GM23248 (cell line): ENCODE data around the gene IFNLR1. TPM values are rescaled to one million over a fixed set of nuclear protein-coding genes. Genes with fewer than 3 reads are reported as not detected.

Source experiments
- DNase-seq: peaks from one replicate; pipeline ENCODE4 v3.0.0-alpha.2; 2015
- H2AFZ ChIP-seq: fragments of 200-600 bp; sonication (generic); 2 replicates; pipeline ENCODE4 v1.6.1; 2016; ENCODE audit warnings: antibody characterized with exemption
- H3F3A ChIP-seq: fragments of 200-600 bp; sonication (generic); 2 replicates; pipeline ENCODE4 v1.6.1; 2016; ENCODE audit warnings: mild to moderate bottlenecking, antibody characterized with exemption, mixed run types; ENCODE audit not compliant: insufficient read depth
- H3K27ac ChIP-seq: fragments of 200-600 bp; sonication (generic); 2 replicates; pipeline ENCODE4 v1.5.1; 2016; ENCODE audit warnings: mild to moderate bottlenecking
- H3K27me3 ChIP-seq: fragments of 200-600 bp; sonication (generic); replicated peaks from 2 replicates; pipeline ENCODE4 v1.6.1; 2016; ENCODE audit warnings: mild to moderate bottlenecking; ENCODE audit not compliant: insufficient read depth
- H3K36me3 ChIP-seq: fragments of 200-600 bp; sonication (generic); 2 replicates; pipeline ENCODE4 v1.6.1; 2016; ENCODE audit warnings: low read depth, mild to moderate bottlenecking
- H3K4me1 ChIP-seq: fragments of 200-600 bp; sonication (generic); 2 replicates; pipeline ENCODE4 v1.6.1; 2016; ENCODE audit warnings: mild to moderate bottlenecking; ENCODE audit not compliant: insufficient read depth
- H3K4me2 ChIP-seq: fragments of 200-600 bp; sonication (generic); one replicate; pipeline ENCODE4 v1.6.1; 2016; ENCODE audit warnings: mild to moderate bottlenecking; ENCODE audit not compliant: unreplicated experiment
- H3K4me3 ChIP-seq: fragments of 200-600 bp; sonication (generic); 2 replicates; pipeline ENCODE4 v1.5.1; 2016; ENCODE audit warnings: mild to moderate bottlenecking
- H3K79me2 ChIP-seq: fragments of 200-600 bp; sonication (generic); 2 replicates; pipeline ENCODE4 v1.6.1; 2016; ENCODE audit warnings: mild to moderate bottlenecking; ENCODE audit not compliant: insufficient read depth
- H3K9ac ChIP-seq: fragments of 200-600 bp; sonication (generic); 2 replicates; pipeline ENCODE4 v1.6.1; 2016; ENCODE audit warnings: mild to moderate bottlenecking
- H3K9me2 ChIP-seq: fragments of 200-600 bp; sonication (generic); 2 replicates; pipeline ENCODE4 v1.6.1; 2016; ENCODE audit warnings: mixed run types, mild to moderate bottlenecking, moderate library complexity; ENCODE audit not compliant: insufficient read depth
- H3K9me3 ChIP-seq: fragments of 200-600 bp; sonication (generic); one replicate; pipeline ENCODE4 v1.6.1; 2017; ENCODE audit warnings: low read depth
- H4K20me1 ChIP-seq: fragments of 200-600 bp; sonication (generic); 2 replicates; pipeline ENCODE4 v1.6.0; 2016; ENCODE audit not compliant: insufficient read depth
- EZH2 ChIP-seq: fragments of 200-600 bp; sonication (generic); IDR thresholded peaks from 2 replicates; pipeline ENCODE4 v1.6.1; 2018; ENCODE audit warnings: antibody characterized with exemption, mild to moderate bottlenecking; ENCODE audit not compliant: insufficient read depth, poor library complexity, severe bottlenecking
- EZH2phosphoT487 ChIP-seq: fragments of 200-600 bp; sonication (generic); IDR thresholded peaks from 2 replicates; pipeline ENCODE4 v1.6.1; 2018; ENCODE audit warnings: antibody characterized with exemption, moderate library complexity, mild to moderate bottlenecking, low read depth; ENCODE audit not compliant: insufficient read depth
- WGBS, 2 experiments: methylation state at CpG; one replicate each; pipeline ENCODE4 v1.1.6; 2015 to 2017; ENCODE audit warnings: low lambda C conversion rate in 2 of 2, low coverage in 1 of 2; ENCODE audit errors: missing lambda C conversion rate in 2 of 2; 5-methylcytosine and 5-hydroxymethylcytosine counted together
- in situ Hi-C: fragments of 300-500 bp; cut with MboI; formaldehyde crosslinking; loops from 2 replicates; pipeline ENCODE4 v1.15.0; 2020
- polyA plus RNA-seq: library from polyadenylated mRNA; unstranded; fragments of >200 nt; fragmentation: Nextera tagmentation; extraction: Ambion mirVana; gene quantifications from 2 replicates; pipeline ENCODE4 v1.2.1, GENCODE V29; 2016
- total RNA-seq: library from RNA; depleted of rRNA; stranded (reverse); fragments of >200 nt; shearing (Covaris generic); gene quantifications from 2 replicates; pipeline ENCODE4 v1.2.3, GENCODE V29; 2014

The IFNLR1 gene
- total and polyA plus RNA-seq, 2 experiments from 2014 or later: not detected

GRCh38 chr1:24117722-24118409 lies 69.2 kb downstream of the IFNLR1 start:
- Histone ChIP-seq H3K9ac (no peak overlapping the region), H3K9me2 (no peaks in the 10 kb centered on the region), H3K4me2 (no peak overlapping the region), H4K20me1 (no peaks in the 10 kb centered on the region), H3F3A (peaks cover 4% of the 10 kb centered on the region; the same call in 1 of the 2 replicates), H3K36me3 (no peaks in the 10 kb centered on the region), H2AFZ (no peak overlapping the region), H3K27ac (peak overlapping the region; percentile 6; the same call in 1 of the 2 replicates), H3K4me3 (no peak overlapping the region), H3K27me3 (no peaks in the 10 kb centered on the region), H3K4me1 (peaks cover 15% of the 10 kb centered on the region), H3K79me2 (no peaks in the 10 kb centered on the region), H3K9me3 (no peaks in the 10 kb centered on the region)
- in situ Hi-C loops: no loop called here
- WGBS, 2 experiments: 51 to 56% methylated on average over 14 of the region's 14 CpGs
- peak; percentile 90 for DNase-seq
- TF ChIP-seq EZH2: no peak
- no peak for TF ChIP-seq EZH2phosphoT487

GRCh38 chr1:24117132-24117531 lies 70.0 kb downstream of the IFNLR1 start:
- Histone ChIP-seq H3K4me3 (no peak overlapping the region), H2AFZ (no peak overlapping the region), H3F3A (peaks cover 4% of the 10 kb centered on the region; the same call in 1 of the 2 replicates), H3K79me2 (no peaks in the 10 kb centered on the region), H4K20me1 (no peaks in the 10 kb centered on the region), H3K4me1 (peaks cover 16% of the 10 kb centered on the region), H3K36me3 (no peaks in the 10 kb centered on the region), H3K9ac (no peak overlapping the region), H3K27ac (no peak overlapping the region), H3K27me3 (no peaks in the 10 kb centered on the region), H3K9me3 (no peaks in the 10 kb centered on the region), H3K4me2 (no peak overlapping the region), H3K9me2 (no peaks in the 10 kb centered on the region)
- DNase-seq: no peak
- in situ Hi-C loops: no loop called here
- TF ChIP-seq EZH2: no peak
- TF ChIP-seq EZH2phosphoT487: no peak
- 100% methylated on average over 2 of the region's 2 CpGs for WGBS, 2 experiments

- H3K4me3 ChIP-seq: no peak overlapping the region
- H3K27me3 ChIP-seq: no peaks in the 10 kb centered on the region
- H3K9ac ChIP-seq: no peak overlapping the region
- no peak overlapping the region for H3K27ac ChIP-seq
- in situ Hi-C loops: no loop called here
- H3F3A ChIP-seq: peaks cover under 1% of the 10 kb centered on the region
- TF ChIP-seq EZH2phosphoT487: no peak
- no peak for TF ChIP-seq EZH2
- no peaks in the 10 kb centered on the region for H3K9me3 ChIP-seq
- peaks cover 28% of the 10 kb centered on the region for H3K4me1 ChIP-seq
- H3K9me2 ChIP-seq: no peaks in the 10 kb centered on the region
- H3K36me3 ChIP-seq: no peaks in the 10 kb centered on the region
- H4K20me1 ChIP-seq: no peaks in the 10 kb centered on the region
- H3K79me2 ChIP-seq: no peaks in the 10 kb centered on the region
- WGBS, 2 experiments: 97 to 99% methylated on average over 6 of the region's 6 CpGs
- H2AFZ ChIP-seq: no peak overlapping the region
- DNase-seq: no peak
- H3K4me2 ChIP-seq: no peak overlapping the region
Observed at GRCh38 chr1:24114753-24115152, 72.3 kb downstream of the IFNLR1 start.

DNA sequence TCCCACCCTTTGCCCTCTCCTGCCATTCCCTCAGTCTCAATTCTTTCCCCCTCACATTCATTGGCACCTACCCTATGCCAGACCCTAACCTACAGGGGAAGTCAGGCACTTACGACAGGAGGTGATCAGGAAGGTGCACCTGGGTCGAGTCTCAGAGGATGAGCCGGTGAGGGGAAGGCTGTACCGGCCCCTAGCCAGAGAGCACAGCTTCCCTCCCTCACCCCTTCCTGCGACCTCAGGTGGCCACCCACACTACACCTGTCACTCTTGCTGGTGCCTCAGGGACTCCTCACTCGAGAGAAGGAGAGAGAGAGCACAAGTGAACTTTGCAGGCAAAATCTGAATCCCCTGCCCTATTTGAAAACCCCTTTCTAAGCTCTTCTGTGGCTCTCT lies 73.5 kb downstream of the IFNLR1 start:
- Histone ChIP-seq H3K4me1 (peaks cover 26% of the 10 kb centered on the region), H3K9me3 (no peaks in the 10 kb centered on the region), H3K27me3 (no peaks in the 10 kb centered on the region), H3F3A (peaks cover 8% of the 10 kb centered on the region), H3K9ac (no peak overlapping the region), H4K20me1 (no peaks in the 10 kb centered on the region), H2AFZ (no peak overlapping the region), H3K79me2 (no peaks in the 10 kb centered on the region), H3K36me3 (no peaks in the 10 kb centered on the region), H3K9me2 (no peaks in the 10 kb centered on the region), H3K4me3 (no peak overlapping the region), H3K27ac (no peak overlapping the region), H3K4me2 (no peak overlapping the region)
- no peak for DNase-seq
- 72 to 75% methylated on average over 6 of the region's 6 CpGs for WGBS, 2 experiments
- in situ Hi-C loops: no loop called here
- TF ChIP-seq EZH2 (no peak), EZH2phosphoT487 (no peak)
